Activated CD8-positive, alpha-beta memory T cell treated with anti-CD3 and anti-CD28 coated beads for 36 hours (primary cell): ENCODE results near the gene RNASE11. TPM values are rescaled to one million over a fixed set of nuclear protein-coding genes. Genes with fewer than 3 reads are reported as not detected.

ENCODE experiments used
- CTCF ChIA-PET: fragments of 350-600 bp; sonication (Branson Sonifier 250); formaldehyde crosslinking; loops from one replicate; lab custom pipeline; 2021; ENCODE audit warnings: antibody characterized with exemption; lab: Charles Lee
- POLR2A ChIA-PET: fragments of 350-600 bp; sonication (Branson Sonifier 250); formaldehyde crosslinking; loops from one replicate; lab custom pipeline; 2021; ENCODE audit warnings: antibody characterized with exemption; lab: Charles Lee
- total RNA-seq, 2 experiments: library from RNA; stranded (reverse); gene quantifications; one replicate each; pipeline ENCODE4 v1.2.3, GENCODE V29; 2021

Gene RNASE11
- total RNA-seq, 2 experiments from 2014 or later: not detected

- ChIA-PET POLR2A (no interaction called here), CTCF (interaction anchor here (0.6 kb wide), 1 partner anchor 307 kb away, joined by 3 read pairs; no protein-coding TSS in a partner anchor)
Observed at GRCh38 chr14:20618271-20618749, 30.5 kb upstream of the RNASE11 start.

- CTCF ChIA-PET: interaction anchor here (0.6 kb wide), 1 partner anchor 306 kb away, joined by 3 read pairs; no protein-coding TSS in a partner anchor
- POLR2A ChIA-PET: no interaction called here
Observed at GRCh38 chr14:20617138-20618003, 29.6 kb upstream of the RNASE11 start.

GRCh38 chr14:20615996-20616395 is 28.2 kb upstream of the RNASE11 start:
- CTCF ChIA-PET: no interaction called here

GRCh38 chr14:20614038-20614840 is 26.4 kb upstream of the RNASE11 start:
- POLR2A ChIA-PET: interaction anchor here (0.5 to 1.5 kb wide), 4 partner anchors 10 to 271 kb away, joined by 3 to 5 read pairs (median 3); partner anchors contain the start of gene PARP2
- CTCF ChIA-PET: interaction anchor here (1.0 to 3.2 kb wide), 7 partner anchors 8 to 271 kb away, joined by 3 to 18 read pairs (median 6); partner anchors contain the start of genes PARP2, PIP4P1 and RNASE4

More at GRCh38 chr14:20615996-20616395, 28.2 kb upstream of the RNASE11 start:
- POLR2A ChIA-PET: no interaction called here

GRCh38 chr14:20613094-20614037 is 25.6 kb upstream of the RNASE11 start:
- ChIA-PET POLR2A (interaction anchor here (0.5 to 1.5 kb wide), 3 partner anchors 39 to 270 kb away, joined by 3 to 5 read pairs (median 3); partner anchors contain the start of gene PARP2), CTCF (interaction anchor here (1.0 to 3.2 kb wide), 12 partner anchors 9 to 270 kb away, joined by 3 to 18 read pairs (median 6); partner anchors contain the start of genes PARP2, PIP4P1 and RNASE4)

GRCh38 chr14:20612403-20612802 is 24.6 kb upstream of the RNASE11 start:
- ChIA-PET POLR2A (no interaction called here), CTCF (interaction anchor here (1.1 to 3.2 kb wide), 5 partner anchors 13 to 79 kb away, joined by 3 to 18 read pairs (median 5); partner anchors contain the start of gene RNASE4)

GRCh38 chr14:20611277-20611676 is 23.5 kb upstream of the RNASE11 start:
- POLR2A ChIA-PET: no interaction called here

GRCh38 chr14:20610002-20610765 is 22.4 kb upstream of the RNASE11 start:
- POLR2A ChIA-PET: interaction anchor here (1.7 kb wide), 1 partner anchor 267 kb away, joined by 6 read pairs; the partner anchor contains the start of gene PARP2
- CTCF ChIA-PET: interaction anchor here (1.0 to 2.5 kb wide), 11 partner anchors 12 to 283 kb away, joined by 3 to 12 read pairs (median 4); no protein-coding TSS in a partner anchor

More at GRCh38 chr14:20611277-20611676, 23.5 kb upstream of the RNASE11 start:
- CTCF ChIA-PET: interaction anchor here (1.5 to 2.5 kb wide), 2 partner anchors 21 to 71 kb away, joined by 4 to 12 read pairs; no protein-coding TSS in a partner anchor

GRCh38 chr14:20609215-20610001 is 21.6 kb upstream of the RNASE11 start:
- CTCF ChIA-PET: interaction anchor here (0.7 to 3.5 kb wide), 13 partner anchors 11 to 283 kb away, joined by 3 to 17 read pairs (median 4); no protein-coding TSS in a partner anchor
- POLR2A ChIA-PET: interaction anchor here (1.7 kb wide), 1 partner anchor 266 kb away, joined by 6 read pairs; the partner anchor contains the start of gene PARP2

GRCh38 chr14:20608383-20609110 is 20.7 kb upstream of the RNASE11 start:
- ChIA-PET POLR2A (interaction anchor here (1.7 kb wide), 1 partner anchor 265 kb away, joined by 6 read pairs; the partner anchor contains the start of gene PARP2), CTCF (interaction anchor here (0.7 to 3.5 kb wide), 6 partner anchors 10 to 281 kb away, joined by 3 to 17 read pairs (median 4); no protein-coding TSS in a partner anchor)

GRCh38 chr14:20607617-20608016 is 19.8 kb upstream of the RNASE11 start:
- ChIA-PET POLR2A (no interaction called here), CTCF (interaction anchor here (1.4 to 3.5 kb wide), 2 partner anchors 71 to 280 kb away, joined by 3 to 17 read pairs; no protein-coding TSS in a partner anchor)

GRCh38 chr14:20606902-20607242 is 19.1 kb upstream of the RNASE11 start:
- ChIA-PET CTCF (interaction anchor here (1.2 to 3.5 kb wide), 2 partner anchors 76 to 279 kb away, joined by 3 to 17 read pairs; no protein-coding TSS in a partner anchor), POLR2A (no interaction called here)

- CTCF ChIA-PET: interaction anchor here (1.2 to 3.5 kb wide), 2 partner anchors 76 to 279 kb away, joined by 3 to 17 read pairs; no protein-coding TSS in a partner anchor
- POLR2A ChIA-PET: interaction anchor here (0.6 kb wide), 1 partner anchor 488 kb away, joined by 3 read pairs; no protein-coding TSS in a partner anchor
Observed at GRCh38 chr14:20606190-20606901, 18.5 kb upstream of the RNASE11 start.
